OCI-LY1 (cell line): Measurements from ENCODE around the gene CD46.

Experiments used
- EZH2 ChIP-seq: fragments of 200-600 bp; sonication (generic), shearing (Covaris generic); IDR thresholded peaks from 2 replicates; pipeline ENCODE4 v1.8.0; 2017; ENCODE audit warnings: borderline replicate concordance, mixed run types, mild to moderate bottlenecking, antibody characterized with exemption, low read length, moderate library complexity, mixed read lengths
- TF ChIP-seq, protein P1 (sequence below): fragments of 200-600 bp; sonication (generic), shearing (Covaris generic); IDR thresholded peaks from 2 replicates; pipeline ENCODE4 v1.5.1; 2017; ENCODE audit warnings: mild to moderate bottlenecking, antibody characterized with exemption, low read length, moderate library complexity, mixed read lengths

DNA sequence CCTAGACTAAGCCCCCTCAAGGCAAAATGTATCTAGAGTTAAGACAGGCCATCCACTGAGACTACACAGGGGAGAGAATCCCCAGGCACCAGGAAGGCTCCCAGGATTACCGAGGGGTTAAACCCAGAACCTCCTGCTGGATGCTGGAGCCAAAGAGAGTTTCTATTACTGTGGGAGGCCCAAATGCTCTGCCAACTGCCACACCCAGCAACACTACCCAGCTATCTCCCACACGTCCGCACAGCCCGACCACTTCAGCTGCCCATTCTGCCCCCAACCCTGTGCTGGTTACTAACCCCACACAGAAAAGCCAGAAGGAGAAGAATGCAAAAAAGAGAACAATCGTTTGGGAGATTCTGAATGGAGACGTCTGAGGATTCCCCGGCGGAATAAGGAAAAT is 63.6 kb downstream of the CD46 start:
- TF ChIP-seq, protein P1, sequence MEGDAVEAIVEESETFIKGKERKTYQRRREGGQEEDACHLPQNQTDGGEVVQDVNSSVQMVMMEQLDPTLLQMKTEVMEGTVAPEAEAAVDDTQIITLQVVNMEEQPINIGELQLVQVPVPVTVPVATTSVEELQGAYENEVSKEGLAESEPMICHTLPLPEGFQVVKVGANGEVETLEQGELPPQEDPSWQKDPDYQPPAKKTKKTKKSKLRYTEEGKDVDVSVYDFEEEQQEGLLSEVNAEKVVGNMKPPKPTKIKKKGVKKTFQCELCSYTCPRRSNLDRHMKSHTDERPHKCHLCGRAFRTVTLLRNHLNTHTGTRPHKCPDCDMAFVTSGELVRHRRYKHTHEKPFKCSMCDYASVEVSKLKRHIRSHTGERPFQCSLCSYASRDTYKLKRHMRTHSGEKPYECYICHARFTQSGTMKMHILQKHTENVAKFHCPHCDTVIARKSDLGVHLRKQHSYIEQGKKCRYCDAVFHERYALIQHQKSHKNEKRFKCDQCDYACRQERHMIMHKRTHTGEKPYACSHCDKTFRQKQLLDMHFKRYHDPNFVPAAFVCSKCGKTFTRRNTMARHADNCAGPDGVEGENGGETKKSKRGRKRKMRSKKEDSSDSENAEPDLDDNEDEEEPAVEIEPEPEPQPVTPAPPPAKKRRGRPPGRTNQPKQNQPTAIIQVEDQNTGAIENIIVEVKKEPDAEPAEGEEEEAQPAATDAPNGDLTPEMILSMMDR = no peak
- TF ChIP-seq EZH2 = no peak
